Type B pancreatic cell (in vitro differentiated cells): ENCODE results near the gene EHBP1L1. TPM values are rescaled to one million over a fixed set of nuclear protein-coding genes. Genes with fewer than 3 reads are reported as not detected.
"Not testable (repeated sequence)": the region's sequence is repeated elsewhere in the genome, so short reads cannot be mapped to it uniquely, and the experiment has no call there.

Experiments
- DNase-seq: peaks from one replicate; pipeline ENCODE4 v3.0.0; 2021; ENCODE audit warnings: mixed read lengths; ENCODE audit not compliant: unreplicated experiment; ENCODE audit errors: extremely low spot score
- H3K27ac Mint-ChIP-seq: 2 replicates; pipeline ENCODE4 v1.8.0; 2021; ENCODE audit warnings: mild to moderate bottlenecking, mixed read lengths
- H3K27me3 Mint-ChIP-seq: 2 replicates; pipeline ENCODE4 v1.8.0; 2021; ENCODE audit warnings: mixed read lengths
- H3K36me3 Mint-ChIP-seq: 2 replicates; pipeline ENCODE4 v1.8.0; 2021; ENCODE audit warnings: mixed read lengths
- H3K4me1 Mint-ChIP-seq: one replicate; pipeline ENCODE4 v1.8.0; 2021; ENCODE audit warnings: mixed read lengths; ENCODE audit not compliant: unreplicated experiment
- H3K4me3 Mint-ChIP-seq: 2 replicates; pipeline ENCODE4 v1.8.0; 2021; ENCODE audit warnings: mild to moderate bottlenecking, mixed read lengths
- H3K9me3 Mint-ChIP-seq: 2 replicates; pipeline ENCODE4 v1.8.0; 2021; ENCODE audit warnings: mixed read lengths
- CTCF ChIP-seq: fragments of 200-600 bp; sonication (generic); conservative IDR thresholded peaks from 2 replicates; pipeline ENCODE4 v1.5.0; 2021; ENCODE audit warnings: antibody characterized with exemption, mild to moderate bottlenecking
- total RNA-seq: library from RNA; stranded (reverse); gene quantifications from 2 replicates; pipeline ENCODE4 v1.2.1, GENCODE V29; 2021; ENCODE audit warnings: low replicate concordance

The EHBP1L1 gene
- total RNA-seq, 1 donor from 2014 or later = 14.7 TPM

- Mint-ChIP-seq H3K27ac (no peak overlapping the region), H3K9me3 (no peaks in the 10 kb centered on the region), H3K27me3 (peaks cover 2% of the 10 kb centered on the region), H3K4me1 (peaks cover 19% of the 10 kb centered on the region), H3K36me3 (no peaks in the 10 kb centered on the region), H3K4me3 (peak overlapping the region; percentile 11)
- no peak for TF ChIP-seq CTCF
- no peak for DNase-seq
Observed at GRCh38 chr11:65562020-65562419, 13.8 kb upstream of the EHBP1L1 start.

- no peak for DNase-seq
- Mint-ChIP-seq H3K27me3 (peaks cover 2% of the 10 kb centered on the region), H3K4me3 (no peak overlapping the region), H3K27ac (no peak overlapping the region), H3K4me1 (peaks cover 19% of the 10 kb centered on the region), H3K36me3 (no peaks in the 10 kb centered on the region), H3K9me3 (no peaks in the 10 kb centered on the region)
- no peak for TF ChIP-seq CTCF
Observed at GRCh38 chr11:65562788-65563187, 13.1 kb upstream of the EHBP1L1 start.

GRCh38 chr11:65563601-65564000 is 12.3 kb upstream of the EHBP1L1 start:
- peak overlapping the region; percentile 68 for H3K27ac Mint-ChIP-seq
- peaks cover 2% of the 10 kb centered on the region for H3K27me3 Mint-ChIP-seq
- H3K4me1 Mint-ChIP-seq = peaks cover 24% of the 10 kb centered on the region
- no peak overlapping the region for H3K4me3 Mint-ChIP-seq
- DNase-seq = no peak
- no peaks in the 10 kb centered on the region for H3K9me3 Mint-ChIP-seq
- TF ChIP-seq CTCF = no peak
- peaks cover 3% of the 10 kb centered on the region for H3K36me3 Mint-ChIP-seq

GRCh38 chr11:65564879-65565559 is 10.8 kb upstream of the EHBP1L1 start:
- DNase-seq, H3K4me3 Mint-ChIP-seq, H3K27ac Mint-ChIP-seq, H3K27me3 Mint-ChIP-seq, H3K9me3 Mint-ChIP-seq, H3K36me3 Mint-ChIP-seq: not testable (repeated sequence)
- peaks cover 29% of the 10 kb centered on the region for H3K4me1 Mint-ChIP-seq

GRCh38 chr11:65565624-65566453 is 10.0 kb upstream of the EHBP1L1 start:
- H3K36me3 Mint-ChIP-seq = peaks cover 6% of the 10 kb centered on the region
- peaks cover 25% of the 10 kb centered on the region for H3K4me1 Mint-ChIP-seq
- DNase-seq = no peak
- no peaks in the 10 kb centered on the region for H3K27me3 Mint-ChIP-seq
- H3K9me3 Mint-ChIP-seq = no peaks in the 10 kb centered on the region
- H3K27ac Mint-ChIP-seq = no peak overlapping the region
- no peak overlapping the region for H3K4me3 Mint-ChIP-seq
- TF ChIP-seq CTCF = no peak
